GM21381 (cell line): ENCODE results near the gene COX11.
A peak's percentile ranks its signal among the peaks of the same experiment; 100 is the strongest.

Experiments
- ATAC-seq: cut with Tn5 transposase; IDR thresholded peaks from one replicate; pipeline ENCODE4 v1.9.1; 2021; ENCODE audit warnings: mild to moderate bottlenecking, moderate library complexity; ENCODE audit not compliant: unreplicated experiment

COX11 gene, protein sequence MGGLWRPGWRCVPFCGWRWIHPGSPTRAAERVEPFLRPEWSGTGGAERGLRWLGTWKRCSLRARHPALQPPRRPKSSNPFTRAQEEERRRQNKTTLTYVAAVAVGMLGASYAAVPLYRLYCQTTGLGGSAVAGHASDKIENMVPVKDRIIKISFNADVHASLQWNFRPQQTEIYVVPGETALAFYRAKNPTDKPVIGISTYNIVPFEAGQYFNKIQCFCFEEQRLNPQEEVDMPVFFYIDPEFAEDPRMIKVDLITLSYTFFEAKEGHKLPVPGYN

DNA sequence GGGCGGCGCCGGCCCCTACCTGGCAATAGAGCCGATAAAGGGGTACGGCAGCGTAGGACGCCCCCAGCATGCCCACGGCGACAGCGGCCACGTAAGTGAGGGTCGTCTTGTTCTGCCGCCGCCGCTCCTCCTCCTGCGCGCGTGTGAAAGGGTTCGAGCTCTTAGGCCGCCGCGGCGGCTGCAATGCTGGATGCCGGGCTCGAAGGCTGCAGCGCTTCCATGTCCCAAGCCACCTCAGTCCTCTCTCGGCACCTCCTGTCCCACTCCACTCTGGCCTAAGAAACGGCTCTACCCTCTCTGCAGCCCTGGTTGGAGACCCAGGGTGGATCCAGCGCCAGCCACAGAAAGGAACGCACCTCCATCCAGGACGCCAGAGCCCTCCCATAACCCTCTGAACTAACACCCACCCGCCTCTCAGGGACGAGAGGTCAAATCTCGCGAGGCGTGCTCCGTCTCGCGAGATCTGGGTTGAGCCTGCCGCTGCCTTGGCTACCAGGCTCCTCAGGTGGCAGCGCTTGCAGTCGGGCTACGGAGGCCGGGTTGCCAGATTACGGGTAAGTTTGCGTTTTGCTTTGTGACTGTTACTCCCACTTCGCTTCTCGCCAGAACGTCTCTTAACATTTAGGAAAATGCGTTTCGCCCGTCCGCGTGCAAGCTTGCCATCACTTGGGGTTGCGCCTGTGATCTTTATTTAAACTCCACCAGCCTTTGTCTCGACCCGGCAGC is at the start of gene COX11, which contains the start of gene STXBP4:
Gene COX11 (minus strand): TSS at position 393 of the 726 bp plus-strand sequence. CDS start 8 bp downstream, at position 385.
Gene STXBP4 (plus strand): TSS at position 504 of the 726 bp plus-strand sequence. CDS start 17,455 bp downstream, outside the sequence.
- peak; percentile 86 for ATAC-seq

DNA sequence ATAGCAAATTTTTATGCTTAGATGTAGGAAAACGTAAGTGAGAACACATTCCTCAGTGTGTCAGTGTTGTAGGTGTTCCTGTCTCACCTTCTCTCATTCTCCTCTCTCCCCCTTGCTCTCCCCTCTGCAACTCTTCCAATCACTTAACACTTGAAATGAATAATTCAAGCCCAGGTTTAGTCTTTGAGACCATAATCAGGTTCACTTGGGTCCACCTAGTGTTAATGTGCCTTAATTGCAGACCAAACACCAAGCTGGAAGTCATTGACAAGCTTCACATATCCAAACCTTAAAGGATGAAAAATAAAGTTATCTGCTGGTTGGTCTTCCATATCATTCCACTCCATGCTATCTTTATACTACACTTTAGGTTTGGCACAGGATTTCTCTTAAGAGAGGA is 37.1 kb upstream of the COX11 start:
- no peak for ATAC-seq

DNA sequence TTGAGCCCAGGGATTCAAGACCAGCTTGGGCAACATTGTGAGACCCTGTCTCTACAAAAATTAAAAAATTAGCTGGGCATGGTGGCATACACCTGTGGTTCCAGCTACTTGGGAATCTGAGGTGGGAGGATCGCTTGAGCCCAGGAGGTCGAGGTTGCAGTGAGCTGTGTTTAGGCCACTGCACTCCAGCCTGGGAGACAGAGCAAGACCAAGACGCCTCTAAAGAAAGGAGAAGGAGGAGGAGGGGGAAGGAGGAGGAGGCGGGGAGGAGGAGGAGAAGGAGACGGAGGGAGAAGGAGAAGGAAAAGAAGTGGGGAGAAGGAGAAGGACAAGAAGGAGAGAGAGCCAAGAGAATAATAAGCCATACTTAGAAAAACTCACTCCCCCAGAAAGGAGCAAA is 36.0 kb upstream of the COX11 start:
- no peak for ATAC-seq

DNA sequence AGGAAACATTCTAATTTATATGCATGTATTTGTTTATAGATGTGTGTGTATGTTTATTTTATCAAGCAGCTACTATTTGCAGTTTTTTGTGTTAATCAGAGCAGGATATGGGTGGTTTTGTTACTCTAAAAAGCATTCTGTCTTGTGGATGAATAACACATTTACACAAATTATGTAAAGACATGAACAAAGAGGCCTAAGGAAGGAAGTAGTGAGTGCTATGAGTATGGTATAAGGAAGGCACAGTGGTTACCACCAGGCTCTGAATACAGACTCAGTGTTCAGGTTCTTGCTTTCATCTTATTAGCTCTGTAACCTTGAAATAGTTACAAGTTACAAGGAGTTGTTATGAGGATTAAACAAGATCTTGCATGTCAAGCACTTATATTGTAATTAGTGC is 34.0 kb upstream of the COX11 start:
- ATAC-seq = no peak

DNA sequence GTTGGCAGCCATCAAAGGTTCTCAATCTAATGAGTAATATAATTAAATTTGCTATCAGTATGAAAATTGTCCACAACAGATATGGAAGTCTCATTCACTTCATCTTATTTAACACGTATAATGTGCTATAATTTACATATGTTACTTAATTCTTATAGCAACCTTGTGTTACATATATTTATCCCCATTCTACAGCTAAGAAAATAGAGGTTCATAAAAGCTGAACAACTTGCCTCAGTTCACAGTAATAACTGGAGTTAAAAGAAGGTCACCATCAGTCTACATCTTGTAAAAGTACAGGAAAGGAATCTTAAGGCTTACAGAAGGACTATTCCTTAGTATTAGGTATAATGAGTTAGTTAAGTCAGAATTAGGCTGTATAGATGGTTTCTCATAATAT is 28.0 kb upstream of the COX11 start:
- no peak for ATAC-seq

DNA sequence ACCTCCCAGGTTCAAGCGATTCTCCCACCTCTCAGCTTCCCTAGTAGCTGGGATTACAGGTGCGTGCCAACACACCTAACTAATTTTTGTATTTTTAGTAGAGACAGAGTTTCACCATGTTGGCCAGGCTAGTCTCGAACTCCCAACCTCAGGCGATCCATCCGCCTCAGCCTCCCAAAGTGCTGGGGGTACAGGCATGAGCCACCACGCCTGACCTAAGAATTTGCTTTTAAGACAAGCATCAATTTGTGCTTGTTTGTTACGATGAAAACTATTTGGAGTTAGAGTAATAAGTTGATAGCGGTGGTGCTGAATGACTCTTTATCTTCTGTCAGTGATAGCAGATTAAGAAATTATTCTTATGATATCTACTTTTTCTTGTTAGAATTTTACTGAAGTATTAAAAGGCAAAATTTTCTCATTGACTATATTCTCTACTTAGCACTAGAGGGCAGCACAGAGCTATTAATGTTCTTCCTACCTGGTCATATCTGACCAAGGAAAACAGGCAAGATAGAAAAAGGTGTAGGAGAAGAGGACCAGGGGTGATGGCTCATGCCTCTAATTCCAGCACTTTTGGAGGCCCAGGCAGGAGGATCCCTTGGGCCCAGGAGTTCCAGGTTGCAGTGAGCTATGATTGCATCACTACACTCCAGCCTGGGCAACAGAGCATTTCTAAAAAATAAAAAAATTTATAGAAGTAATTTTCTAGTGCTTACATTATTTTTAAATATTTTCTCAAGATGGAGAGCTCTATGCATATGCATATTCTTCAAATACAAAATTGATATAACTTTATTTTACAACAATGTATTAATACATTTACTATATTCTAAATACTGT is 24.6 kb upstream of the COX11 start:
- no peak for ATAC-seq

DNA sequence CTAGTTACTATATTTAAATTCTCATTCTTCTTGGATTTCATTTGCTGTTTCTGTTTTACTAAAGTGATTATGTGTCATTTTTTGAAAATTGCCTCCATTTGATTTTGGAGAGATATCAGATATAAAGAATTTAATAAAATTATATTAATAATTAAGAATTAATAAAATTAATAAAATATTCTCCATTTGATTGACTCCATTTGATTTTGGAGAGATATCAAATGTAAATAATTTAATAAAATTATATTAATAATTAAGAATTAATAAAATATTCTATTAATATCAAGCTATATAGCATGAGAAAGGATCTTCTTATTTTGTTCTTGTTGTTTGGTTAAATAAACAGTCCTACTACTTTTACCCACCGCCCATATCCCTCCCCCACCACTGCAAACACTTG is 23.1 kb upstream of the COX11 start:
- ATAC-seq = no peak

DNA sequence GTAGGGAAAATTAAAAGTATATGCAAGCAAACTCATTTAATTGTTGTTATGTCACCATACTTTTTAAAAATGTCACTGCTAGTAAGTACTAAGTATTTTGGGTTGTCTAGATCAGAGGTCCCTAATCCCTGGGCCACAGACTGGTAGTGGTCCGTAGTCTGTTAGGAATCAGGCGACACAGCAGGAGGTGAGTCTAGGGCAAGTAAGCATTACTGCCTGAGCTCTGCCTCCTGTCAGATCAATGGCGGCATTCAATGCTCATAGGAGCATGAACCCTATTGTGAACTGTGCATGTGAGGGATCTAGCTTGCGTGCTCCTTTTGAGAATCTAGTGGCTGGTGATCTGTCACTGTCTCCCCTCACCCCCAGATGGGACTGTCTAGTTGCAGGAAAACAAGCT is 21.7 kb upstream of the COX11 start:
- ATAC-seq = no peak

DNA sequence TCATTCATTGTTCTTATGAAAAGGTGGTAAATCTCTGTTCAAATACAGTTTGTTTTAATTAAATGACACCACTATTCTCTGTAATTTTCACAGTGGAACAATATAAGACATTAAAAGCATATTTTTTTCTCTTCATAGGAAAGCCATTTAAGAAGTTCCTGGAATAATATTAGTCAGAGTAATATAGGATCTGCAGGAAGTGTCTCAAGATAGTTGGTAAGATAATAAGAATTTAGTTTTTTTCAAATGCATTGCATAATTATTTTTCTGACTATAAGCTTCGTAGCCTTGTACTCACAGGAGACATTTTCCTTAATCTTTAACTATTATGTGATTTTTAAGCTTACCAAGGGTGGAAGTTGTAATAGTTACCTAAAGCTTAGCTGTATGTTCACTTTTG is 17.0 kb upstream of the COX11 start:
- ATAC-seq = no peak

DNA sequence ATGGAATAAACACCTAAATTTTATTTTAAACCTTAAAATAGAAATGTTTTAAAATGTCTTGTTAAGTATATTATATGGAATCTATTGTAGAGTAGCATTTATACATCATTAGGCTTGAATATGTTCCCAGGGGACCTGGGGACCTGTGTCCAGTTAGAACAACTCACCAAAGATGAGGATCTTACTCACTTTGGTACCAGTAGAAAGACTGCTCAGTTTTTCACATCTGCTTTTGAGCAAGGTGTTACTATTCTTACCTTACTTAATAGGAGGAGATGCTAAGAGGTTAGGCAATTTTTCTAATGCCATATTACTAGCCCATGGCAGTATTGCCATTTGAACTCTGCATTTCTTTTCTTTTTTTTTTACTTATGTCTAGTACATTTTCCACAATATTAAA is 14.8 kb upstream of the COX11 start:
- ATAC-seq = peak; percentile 77

DNA sequence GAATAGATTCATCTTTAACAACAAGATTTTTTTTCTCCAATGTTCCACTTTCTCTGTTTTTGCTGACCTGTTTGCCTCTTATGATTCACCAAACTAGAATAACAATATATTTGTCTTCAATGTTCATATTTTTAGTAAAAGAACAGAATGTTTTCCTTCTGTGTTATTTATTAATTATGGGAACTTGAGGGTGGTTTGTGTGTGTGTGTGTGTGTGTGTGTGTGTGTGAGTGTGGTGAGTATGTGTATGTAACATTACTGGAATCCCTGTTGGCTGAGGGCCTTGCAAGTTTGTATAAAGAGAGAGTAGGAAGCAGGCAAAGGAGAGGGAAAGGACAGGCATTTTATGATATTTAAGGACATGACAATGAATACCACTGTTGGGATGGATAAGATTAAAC is 13.9 kb upstream of the COX11 start:
- no peak for ATAC-seq

DNA sequence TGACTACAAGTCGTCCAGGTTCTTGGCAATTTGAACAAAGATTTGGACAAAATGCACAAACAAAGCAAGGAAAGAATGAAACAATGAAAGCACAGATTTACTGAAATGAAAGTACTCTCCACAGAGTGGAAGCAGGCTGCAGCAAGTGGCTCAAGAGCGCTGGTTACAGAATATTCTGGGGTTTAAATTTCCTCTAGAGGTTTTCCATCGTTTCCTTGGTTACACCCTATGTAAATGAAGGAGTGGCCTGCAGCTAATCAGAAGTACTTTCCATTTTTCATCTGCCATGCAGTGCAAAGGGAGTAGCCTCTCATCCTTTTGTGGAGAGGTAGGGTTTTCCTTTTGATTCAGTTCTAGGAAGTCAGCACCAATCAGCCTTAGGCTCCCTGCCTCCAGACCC is 11.9 kb upstream of the COX11 start:
- no peak for ATAC-seq

DNA sequence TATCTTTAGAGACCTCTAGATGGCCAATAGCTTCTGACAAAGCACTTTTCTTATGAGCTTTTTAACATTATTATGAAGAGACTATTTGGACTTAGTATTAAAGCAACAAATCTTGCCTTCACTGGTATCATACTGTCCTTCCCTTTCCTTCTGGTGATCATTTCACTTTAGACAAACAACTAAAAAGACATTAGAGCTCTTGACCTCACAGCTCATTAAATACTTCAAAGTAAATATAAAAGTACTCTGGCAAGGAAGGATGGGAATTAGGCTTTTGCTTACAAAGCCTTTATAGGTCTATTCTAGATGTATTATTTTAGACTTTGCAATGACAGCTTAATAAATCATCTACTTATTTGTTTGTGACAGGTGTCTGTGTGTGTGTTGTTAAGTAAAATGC is 11.2 kb upstream of the COX11 start:
- no peak for ATAC-seq

DNA sequence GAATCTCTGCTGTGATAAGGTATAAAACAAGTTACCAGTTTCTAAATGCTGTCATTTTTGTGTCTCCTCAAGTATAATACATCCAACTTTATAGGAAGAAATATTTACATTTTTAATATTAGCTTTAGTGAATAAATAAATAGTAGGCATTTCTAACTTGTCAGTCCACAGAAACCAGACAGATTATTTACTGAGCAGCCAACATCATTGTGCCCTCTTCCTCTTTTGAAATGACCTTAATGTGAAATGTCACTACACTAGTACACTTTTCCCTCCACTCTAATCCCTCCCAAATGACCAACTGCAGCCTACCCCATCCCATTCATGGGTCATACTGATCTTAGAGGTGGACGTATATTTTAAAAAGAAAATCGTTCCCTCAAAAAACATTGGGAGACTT is 9.3 kb upstream of the COX11 start:
- no peak for ATAC-seq

DNA sequence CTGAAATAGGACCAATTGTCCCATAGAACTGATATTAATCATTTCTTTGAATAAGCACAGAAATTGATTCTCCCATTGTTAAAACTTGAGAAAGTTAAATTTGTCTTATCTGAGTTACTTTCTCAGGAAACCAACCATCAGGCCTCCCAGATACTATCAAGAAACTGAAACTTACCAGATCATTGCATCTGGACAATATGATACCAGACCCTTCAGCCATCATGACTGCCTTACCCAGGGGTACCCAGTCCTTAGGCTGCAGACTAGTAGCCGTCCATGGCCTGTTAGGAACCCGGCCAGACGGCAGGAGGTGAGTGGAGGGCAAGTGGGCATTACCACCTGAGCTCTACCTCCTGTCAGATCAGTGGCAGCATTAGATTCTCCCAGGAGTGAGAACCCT is 7.9 kb upstream of the COX11 start:
- no peak for ATAC-seq

DNA sequence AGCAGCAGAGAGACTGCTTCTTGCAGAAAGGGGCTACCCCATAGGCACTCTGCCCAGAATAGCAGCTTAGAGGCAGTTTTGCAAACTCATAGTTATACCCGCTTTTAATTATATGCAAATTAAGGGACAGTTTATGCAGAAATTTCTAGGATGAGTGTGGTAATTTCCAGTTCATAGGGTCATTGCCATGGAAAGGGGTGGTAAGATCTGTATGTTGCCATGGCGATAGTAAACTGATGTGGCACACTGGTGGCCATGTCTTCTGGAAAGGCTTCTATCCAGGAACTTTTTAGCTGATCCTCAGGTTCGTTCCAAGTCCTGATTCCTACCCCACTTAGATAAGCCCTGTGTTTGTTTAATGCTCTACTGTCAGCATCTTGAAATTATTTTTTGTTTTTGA is 6.3 kb upstream of the COX11 start:
- ATAC-seq = no peak

DNA sequence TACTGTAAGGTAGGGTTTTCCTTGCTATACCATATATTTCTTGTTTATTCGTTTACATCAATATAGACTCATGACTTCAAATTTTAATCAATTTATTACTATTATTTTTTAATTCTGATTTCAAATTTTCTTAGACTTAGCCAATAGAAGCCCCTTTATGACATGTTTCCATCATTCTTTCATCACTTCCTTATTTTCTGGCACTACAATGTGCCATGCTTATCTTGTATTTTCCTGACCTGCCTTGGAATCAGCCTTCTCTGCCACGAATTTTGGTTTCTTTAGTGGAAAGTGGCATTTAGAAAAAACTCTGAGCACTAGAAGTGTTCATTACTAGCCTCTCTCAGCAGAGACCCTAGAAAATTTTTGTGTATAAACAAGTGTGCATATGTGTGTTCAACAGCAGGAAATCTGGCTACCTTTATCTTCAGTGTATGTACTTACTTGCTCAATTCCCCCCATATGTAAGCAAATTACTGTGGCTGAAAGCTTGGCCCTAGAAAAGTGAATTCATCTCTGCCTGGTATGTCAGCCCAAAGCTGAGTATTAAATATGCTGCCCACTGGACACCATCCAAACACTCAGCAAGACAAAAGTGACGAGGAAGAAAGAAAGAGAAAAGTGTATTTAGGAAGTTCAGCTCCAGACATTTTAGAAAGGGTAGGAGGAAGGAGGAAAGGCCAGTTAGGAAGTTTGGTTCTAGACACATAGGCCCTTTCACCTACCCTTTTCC is 4.1 kb upstream of the COX11 start:
- no peak for ATAC-seq

DNA sequence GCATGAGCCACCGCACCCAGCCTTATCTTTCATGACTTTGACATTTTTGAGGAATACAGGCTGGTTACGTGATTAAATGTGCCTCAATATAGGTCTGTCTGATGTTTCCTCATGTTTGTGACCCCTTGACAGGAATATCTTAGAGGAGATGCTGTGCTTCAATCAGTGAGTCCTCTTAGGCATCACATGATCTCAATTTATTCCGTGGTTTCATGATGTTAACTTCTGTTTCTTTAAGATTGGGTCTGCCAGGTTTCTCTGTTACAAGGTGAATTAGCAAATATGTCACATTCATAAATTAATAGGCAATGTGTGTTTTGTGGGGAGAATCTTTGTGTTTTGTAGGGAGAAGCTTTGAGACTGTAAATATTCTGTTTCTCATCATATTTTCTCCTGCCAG is 3.4 kb upstream of the COX11 start:
- ATAC-seq = no peak

DNA sequence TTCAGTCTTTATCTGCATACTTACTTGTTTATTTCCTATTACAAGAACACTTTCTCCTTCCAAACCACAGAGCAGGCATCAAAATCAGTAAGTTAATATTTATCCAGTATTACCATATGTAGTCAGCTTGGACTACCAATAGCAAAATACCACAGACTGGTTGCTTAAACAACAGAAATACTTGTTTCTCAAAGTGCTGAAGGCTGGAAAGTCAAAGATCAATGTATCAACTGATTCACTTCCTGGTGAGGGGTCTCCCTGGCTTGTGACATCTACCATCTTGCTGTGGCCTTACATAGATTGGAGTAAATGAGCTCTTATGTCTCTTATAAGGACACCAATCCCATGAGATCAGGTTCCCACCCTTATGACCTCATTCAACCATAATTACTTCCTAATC is 2.7 kb upstream of the COX11 start:
- no peak for ATAC-seq

DNA sequence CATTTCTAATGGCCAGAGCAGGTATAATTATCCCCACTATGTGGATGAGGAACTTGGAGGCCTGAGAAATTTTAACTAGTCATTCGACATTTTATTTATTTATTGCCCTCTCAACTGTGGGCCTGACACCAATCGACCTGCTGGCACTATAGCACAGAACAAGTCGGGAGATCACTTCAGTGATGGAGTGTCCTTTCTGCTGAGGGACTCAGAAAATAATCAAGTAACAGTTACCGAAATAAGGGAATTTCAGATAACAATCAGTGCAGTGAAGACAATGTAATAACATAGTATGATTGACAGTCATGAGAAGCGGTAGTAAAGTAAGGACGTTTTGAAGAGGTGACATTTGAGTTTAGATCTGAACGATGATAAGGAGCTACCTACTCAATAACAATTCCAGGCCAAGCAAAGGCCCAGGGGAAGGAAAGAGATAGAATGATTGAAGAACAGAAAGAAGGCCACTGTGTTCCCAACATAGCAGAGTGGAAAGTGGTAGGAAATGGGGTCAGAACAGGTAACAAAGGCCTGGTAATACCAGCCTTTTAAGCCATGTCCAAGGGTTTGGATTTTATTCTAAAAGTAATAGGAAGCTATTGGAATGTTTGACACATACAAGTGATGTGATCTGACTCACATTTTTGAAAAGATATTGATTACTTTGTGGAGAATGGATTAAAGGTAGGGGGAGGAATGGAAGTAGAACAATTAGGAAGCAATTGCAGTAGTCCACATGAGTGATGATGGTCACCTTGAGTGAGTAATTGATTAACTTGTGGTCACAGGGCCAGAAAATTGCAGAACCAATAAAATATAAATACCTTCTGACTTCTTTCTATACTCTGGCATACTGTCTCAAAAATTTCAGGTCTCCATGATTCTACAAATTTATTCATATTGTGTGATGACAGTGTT is 1.5 kb upstream of the COX11 start:
- no peak for ATAC-seq
